ENCODE results near the gene TMEM131.

TMEM131 gene

DNA sequence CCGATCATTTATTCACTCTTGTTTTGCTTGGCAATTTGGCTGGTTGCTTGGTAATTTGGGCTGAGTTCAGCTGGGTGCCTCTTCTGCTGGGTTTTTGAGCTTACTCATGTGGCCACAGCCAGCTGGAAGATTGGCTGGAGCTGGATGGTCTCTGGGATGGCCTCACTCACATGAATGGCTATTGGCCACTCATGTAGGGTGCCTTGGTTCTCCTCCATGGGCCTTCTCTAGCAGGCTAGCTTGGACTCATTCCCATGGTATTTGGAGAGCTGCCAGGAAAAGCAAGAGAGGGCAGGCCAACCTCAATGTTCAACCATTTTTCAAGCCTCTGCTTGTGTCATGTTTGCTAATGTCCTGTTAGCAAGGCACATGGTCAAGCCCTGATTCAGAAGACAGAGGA is 265.5 kb downstream of the TMEM131 start:
- DNase-seq (ENCODE audit: insufficient read length, low spot score): peak; percentile 34
- FAIRE-seq: no peak
- no peak for TF ChIP-seq POLR2A (IDR thresholded peaks at IDR 0.05; ENCODE audit: low read depth, low read length)

DNA sequence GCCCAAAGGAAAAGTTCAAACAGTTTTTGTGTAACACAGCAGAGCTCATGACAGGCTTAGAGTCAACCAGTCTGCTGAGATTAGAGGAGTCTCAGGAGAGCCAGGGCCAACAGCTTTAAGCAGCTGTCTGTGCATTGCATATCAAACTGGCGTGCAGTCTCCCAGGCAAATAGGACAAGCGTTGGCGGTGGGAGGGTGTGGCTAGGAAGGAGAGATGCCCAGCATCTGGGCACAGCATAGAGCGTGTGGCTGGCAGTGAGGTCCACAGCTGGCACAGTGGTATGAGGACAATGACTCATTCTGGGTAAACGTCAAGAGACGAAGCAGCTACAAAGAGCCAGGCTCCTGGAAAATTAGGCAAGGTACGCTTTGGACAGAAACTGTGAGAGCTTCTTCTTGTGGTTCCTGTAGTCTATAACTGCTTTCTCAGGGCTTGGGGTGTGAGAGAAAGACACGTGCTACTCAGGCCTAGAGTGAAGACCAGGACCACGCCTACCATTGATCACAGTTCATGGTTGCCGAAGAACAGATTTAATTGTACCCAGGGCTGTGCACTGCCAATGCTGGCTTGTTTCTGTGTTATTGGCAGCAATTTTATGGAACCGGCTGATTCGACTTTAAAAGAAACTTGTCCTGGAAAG is 267.5 kb downstream of the TMEM131 start:
- no peak for FAIRE-seq
- no peak for TF ChIP-seq POLR2A (IDR thresholded peaks at IDR 0.05; ENCODE audit: low read depth, low read length)
- peak; percentile 58 for DNase-seq (ENCODE audit: insufficient read length, low spot score)

GRCh38 chr2:97727296-97727695 is 268.5 kb downstream of the TMEM131 start:
- no peak for FAIRE-seq
- no peak for TF ChIP-seq POLR2A (IDR thresholded peaks at IDR 0.05; ENCODE audit: low read depth, low read length)
- DNase-seq (ENCODE audit: insufficient read length, low spot score): no peak

GRCh38 chr2:97726261-97727064 is 269.3 kb downstream of the TMEM131 start:
- FAIRE-seq (no peak), DNase-seq (ENCODE audit: insufficient read length, low spot score) (no peak)
- no peak for TF ChIP-seq POLR2A (IDR thresholded peaks at IDR 0.05; ENCODE audit: low read depth, low read length)

- FAIRE-seq (no peak), DNase-seq (ENCODE audit: insufficient read length, low spot score) (no peak)
- no peak for TF ChIP-seq POLR2A (IDR thresholded peaks at IDR 0.05; ENCODE audit: low read depth, low read length)
These were observed 270.6 kb downstream of the TMEM131 start for GRCh38 chr2:97724946-97725688.

DNA sequence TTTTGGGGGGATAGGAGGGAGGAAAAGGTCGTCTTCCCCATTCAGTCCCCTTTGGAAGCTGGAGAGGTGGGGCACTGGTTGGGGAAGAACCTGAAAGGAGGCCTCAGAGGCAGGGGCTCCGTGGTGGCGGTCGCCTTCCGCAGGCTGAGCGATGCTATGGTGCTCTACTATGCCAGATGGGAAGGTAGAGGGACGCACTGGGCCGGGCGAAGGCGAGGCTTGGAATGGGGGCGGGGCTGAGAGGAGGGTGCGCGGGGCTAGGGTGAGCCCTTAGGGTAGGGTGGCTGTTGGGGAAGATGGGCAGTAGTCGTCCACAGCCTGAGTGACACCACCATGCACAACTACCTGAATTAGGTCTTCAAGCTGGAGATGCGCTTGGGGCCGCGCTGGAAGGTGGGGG is 271.2 kb downstream of the TMEM131 start:
- no peak for DNase-seq (ENCODE audit: insufficient read length, low spot score)
- no peak for FAIRE-seq
- TF ChIP-seq POLR2A (IDR thresholded peaks at IDR 0.05; ENCODE audit: low read depth, low read length): no peak

- no peak for FAIRE-seq
- no peak for TF ChIP-seq POLR2A (IDR thresholded peaks at IDR 0.05; ENCODE audit: low read depth, low read length)
These were observed 271.7 kb downstream of the TMEM131 start for GRCh38 chr2:97724073-97724410.

GRCh38 chr2:97723156-97724072 is 272.3 kb downstream of the TMEM131 start:
- TF ChIP-seq POLR2A (IDR thresholded peaks at IDR 0.05; ENCODE audit: low read depth, low read length): no peak
- FAIRE-seq (no peak), DNase-seq (ENCODE audit: insufficient read length, low spot score) (no peak)

More at GRCh38 chr2:97724073-97724410, 271.7 kb downstream of the TMEM131 start:
- no peak for DNase-seq (ENCODE audit: insufficient read length, low spot score)

DNA sequence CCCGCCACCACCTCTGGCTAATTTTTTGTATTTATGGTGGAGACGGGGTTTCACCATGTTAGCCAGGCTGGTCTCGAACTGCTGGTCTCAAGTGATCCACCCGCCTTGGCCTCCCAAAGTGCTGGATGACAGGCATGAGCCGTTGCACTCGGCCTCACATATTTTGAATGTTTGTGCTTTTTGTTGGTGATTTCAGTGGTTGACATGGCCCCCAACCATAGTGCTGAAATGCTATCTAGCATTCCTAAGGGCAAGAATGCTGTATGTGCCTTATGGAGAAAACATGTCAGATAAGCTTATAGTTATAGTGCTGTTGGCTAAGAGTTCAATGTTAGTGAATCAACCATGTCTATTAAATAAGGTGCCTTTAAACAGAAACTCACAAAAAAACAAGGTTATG is 273.5 kb downstream of the TMEM131 start:
- no peak for FAIRE-seq
- DNase-seq (ENCODE audit: insufficient read length, low spot score): no peak
- TF ChIP-seq POLR2A (IDR thresholded peaks at IDR 0.05; ENCODE audit: low read depth, low read length): no peak

GRCh38 chr2:97720746-97721145 is 275.0 kb downstream of the TMEM131 start:
- no peak for TF ChIP-seq POLR2A (IDR thresholded peaks at IDR 0.05; ENCODE audit: low read depth, low read length)
- DNase-seq (ENCODE audit: insufficient read length, low spot score) (no peak), FAIRE-seq (no peak)

DNA sequence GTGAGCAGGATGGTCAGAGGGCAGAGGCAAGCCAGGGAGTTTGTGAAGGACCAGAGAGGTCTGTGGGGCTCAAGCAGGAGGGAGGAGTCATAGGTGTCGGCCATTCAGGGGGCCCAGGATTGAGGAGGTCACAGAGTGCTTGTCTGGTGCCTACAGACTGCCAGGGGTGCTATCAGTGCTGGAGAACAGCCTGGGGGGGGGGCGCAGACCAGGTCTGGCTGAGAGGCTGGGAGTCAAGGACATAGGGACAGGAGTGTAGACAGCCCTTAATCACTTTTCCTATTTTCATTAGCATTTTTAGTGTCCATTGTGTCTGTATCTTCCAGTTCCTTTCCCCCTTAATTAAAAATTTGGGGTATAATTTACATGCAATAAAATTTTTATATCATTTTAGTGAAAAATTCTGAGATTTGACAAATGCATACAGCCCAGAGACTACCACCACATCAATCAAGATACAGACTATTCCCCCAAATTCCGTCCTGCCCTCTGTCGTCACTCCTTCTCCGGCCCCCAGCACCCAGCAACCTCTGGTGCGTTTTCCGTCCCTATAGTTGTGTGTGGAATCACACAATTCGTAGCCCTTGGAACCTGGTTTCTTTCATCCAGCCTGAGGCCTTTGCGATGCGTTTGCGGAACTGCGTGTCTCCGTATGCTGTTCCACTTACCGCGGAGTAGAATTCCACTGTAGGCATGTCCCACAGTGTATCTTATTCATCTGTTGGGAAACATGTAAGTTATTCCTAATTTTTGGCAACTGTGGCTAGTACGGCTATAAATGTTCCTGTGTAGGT is 276.2 kb downstream of the TMEM131 start:
- DNase-seq (ENCODE audit: insufficient read length, low spot score) (no peak), FAIRE-seq (no peak)
- no peak for TF ChIP-seq POLR2A (IDR thresholded peaks at IDR 0.05; ENCODE audit: low read depth, low read length)

DNA sequence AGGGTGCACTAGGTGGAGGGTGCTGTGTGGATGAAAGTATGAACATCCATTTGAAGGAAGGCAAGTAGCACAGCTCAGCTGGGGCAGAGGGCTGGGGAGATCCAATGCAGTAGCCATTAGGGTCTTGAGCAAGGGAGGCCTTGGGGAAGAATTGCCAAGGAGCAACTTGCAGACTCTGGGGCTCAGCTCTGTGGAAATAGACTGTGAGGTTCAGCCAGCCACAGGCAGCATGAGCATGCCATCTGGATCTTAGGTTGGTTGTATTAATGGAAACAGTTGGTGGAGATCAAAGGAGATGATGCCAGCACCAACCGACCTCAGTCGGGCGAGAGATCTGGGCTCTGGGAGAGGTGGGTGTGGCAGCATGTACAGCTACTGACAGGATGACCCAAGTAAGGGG is 276.8 kb downstream of the TMEM131 start:
- TF ChIP-seq POLR2A (IDR thresholded peaks at IDR 0.05; ENCODE audit: low read depth, low read length): no peak
- FAIRE-seq: no peak

More for the DNA sequence above, 276.8 kb downstream of the TMEM131 start:
- no peak for DNase-seq (ENCODE audit: insufficient read length, low spot score)
